ENCODE data around the gene SIRPD.
"Not testable (repeated sequence)": the region's sequence is repeated elsewhere in the genome, so short reads cannot be mapped to it uniquely, and the experiment has no call there.

DNA sequence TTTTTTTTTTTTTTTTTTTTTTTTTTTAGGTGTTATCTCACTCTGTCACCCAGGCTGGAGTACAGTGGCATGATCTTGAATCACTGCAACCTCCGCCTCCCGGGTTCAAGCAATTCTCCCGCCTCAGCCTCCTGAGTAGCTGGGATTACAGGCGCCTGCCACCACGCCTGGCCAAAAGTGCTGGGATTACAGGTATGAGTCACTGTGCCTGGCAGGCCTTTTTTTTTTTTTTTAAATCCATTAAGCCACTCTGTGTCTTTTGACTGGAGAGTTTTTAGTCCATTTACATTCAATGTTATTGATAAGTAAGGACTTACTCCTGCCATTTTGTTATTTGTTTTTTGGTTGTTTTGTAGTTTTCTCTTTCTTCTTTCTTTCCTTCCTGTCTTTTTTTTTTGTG lies 60.1 kb downstream of the SIRPD start:
- TF ChIP-seq, protein P1, sequence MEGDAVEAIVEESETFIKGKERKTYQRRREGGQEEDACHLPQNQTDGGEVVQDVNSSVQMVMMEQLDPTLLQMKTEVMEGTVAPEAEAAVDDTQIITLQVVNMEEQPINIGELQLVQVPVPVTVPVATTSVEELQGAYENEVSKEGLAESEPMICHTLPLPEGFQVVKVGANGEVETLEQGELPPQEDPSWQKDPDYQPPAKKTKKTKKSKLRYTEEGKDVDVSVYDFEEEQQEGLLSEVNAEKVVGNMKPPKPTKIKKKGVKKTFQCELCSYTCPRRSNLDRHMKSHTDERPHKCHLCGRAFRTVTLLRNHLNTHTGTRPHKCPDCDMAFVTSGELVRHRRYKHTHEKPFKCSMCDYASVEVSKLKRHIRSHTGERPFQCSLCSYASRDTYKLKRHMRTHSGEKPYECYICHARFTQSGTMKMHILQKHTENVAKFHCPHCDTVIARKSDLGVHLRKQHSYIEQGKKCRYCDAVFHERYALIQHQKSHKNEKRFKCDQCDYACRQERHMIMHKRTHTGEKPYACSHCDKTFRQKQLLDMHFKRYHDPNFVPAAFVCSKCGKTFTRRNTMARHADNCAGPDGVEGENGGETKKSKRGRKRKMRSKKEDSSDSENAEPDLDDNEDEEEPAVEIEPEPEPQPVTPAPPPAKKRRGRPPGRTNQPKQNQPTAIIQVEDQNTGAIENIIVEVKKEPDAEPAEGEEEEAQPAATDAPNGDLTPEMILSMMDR (IDR thresholded peaks at IDR 0.05; ENCODE audit: low read depth, low read length): not testable (repeated sequence)
- TF ChIP-seq EZH2phosphoT487 (IDR thresholded peaks at IDR 0.05; ENCODE audit: low read depth): not testable (repeated sequence)
